Right atrium auricular region (tissue), 2 donors: ENCODE data around the gene SYNE2. TPM values are rescaled to one million over a fixed set of nuclear protein-coding genes. Genes with fewer than 3 reads are reported as not detected.

Source experiments
- DNase-seq: peaks from one replicate; pipeline ENCODE4 v3.0.0-alpha.2; 2019; ENCODE audit warnings: low spot score
- H3K27ac ChIP-seq, 2 donors: fragments of 200-600 bp; sonication (generic); 1 replicate in 1 of 2; 2 replicates in 1 of 2; pipeline ENCODE4 v1.5.1; 2016 to 2019
- H3K27me3 ChIP-seq, 2 donors: fragments of 200-600 bp; sonication (generic); one replicate each; pipeline versions ENCODE4 v1.5.1 to v1.6.0; 2017 to 2019
- H3K36me3 ChIP-seq: fragments of 200-600 bp; sonication (generic); one replicate; pipeline ENCODE4 v1.5.1; 2016
- H3K4me1 ChIP-seq, 2 donors: fragments of 200-600 bp; sonication (generic); one replicate each; pipeline versions ENCODE4 v1.5.1 to v1.6.0; 2017 to 2019
- H3K4me3 ChIP-seq, 2 donors: fragments of 200-600 bp; sonication (generic); 1 replicate in 1 of 2; 2 replicates in 1 of 2; pipeline ENCODE4 v1.5.1; 2017 to 2019; ENCODE audit warnings: mild to moderate bottlenecking in 1 of 2, moderate library complexity in 1 of 2
- H3K9me3 ChIP-seq, 2 donors: fragments of 200-600 bp; sonication (generic); one replicate each; pipeline ENCODE4 v1.5.1; 2019
- total RNA-seq, 2 donors: library from RNA; depleted of rRNA; stranded (reverse); fragments of >200 nt; gene quantifications; one replicate each; pipeline ENCODE4 v1.1.0, GENCODE V29; 2016
- TF ChIP-seq, protein P1 (sequence below), 2 donors: fragments of 200-600 bp; sonication (generic); IDR thresholded peaks; one replicate each; pipeline ENCODE4 v1.5.1; 2019; ENCODE audit warnings: antibody characterized with exemption in 2 of 2

SYNE2 gene
- total RNA-seq, 2 donors from 2014 or later = 149 to 202 TPM

DNA sequence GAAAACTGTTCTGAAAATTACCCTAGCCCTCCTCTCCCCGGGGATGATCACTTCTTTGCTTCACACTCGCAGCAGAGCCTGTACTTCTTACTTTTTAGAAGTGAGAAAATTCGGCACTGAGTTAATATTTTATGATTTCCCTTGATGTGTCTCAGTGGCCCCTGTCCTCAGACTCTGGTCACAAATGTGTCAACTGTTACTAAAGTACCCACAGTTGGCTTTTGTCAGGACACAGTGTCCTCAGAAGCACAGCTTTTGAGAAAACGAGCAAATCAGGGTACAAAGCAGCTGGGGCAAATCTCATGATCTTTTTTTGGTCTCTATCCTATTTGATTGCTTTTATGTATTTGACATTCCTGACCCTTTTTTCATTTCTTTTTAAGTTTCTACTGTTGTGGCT lies 142.5 kb downstream of the SYNE2 start:
- Histone ChIP-seq H3K4me1 (no peaks in the 10 kb centered on the region), H3K36me3 (peaks cover 53% of the 10 kb centered on the region)

DNA sequence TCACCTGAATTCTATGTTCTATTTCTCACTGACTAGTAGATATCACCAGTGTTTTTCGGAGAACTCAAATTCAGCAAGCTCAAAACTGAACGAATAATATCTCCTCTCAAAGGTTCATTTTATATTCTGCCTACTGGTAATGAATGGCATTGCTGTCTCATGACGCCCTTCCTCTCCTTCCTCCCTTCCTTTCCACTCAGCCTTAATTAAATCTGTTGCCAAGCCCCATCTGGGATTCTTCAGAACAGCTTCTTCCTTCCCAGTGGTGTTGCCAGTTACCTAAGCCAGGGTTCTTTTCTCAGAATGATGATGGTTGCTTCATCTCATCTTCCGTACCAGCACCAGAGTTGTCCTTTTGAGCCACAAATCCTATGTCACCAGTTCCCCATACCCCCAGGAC lies 143.2 kb downstream of the SYNE2 start:
- no peak overlapping the region for H3K4me3 ChIP-seq
- H3K27me3 ChIP-seq = no peaks in the 10 kb centered on the region
- DNase-seq = no peak
- H3K9me3 ChIP-seq = no peaks in the 10 kb centered on the region
- no peaks in the 10 kb centered on the region for H3K4me1 ChIP-seq
- TF ChIP-seq, protein P1, sequence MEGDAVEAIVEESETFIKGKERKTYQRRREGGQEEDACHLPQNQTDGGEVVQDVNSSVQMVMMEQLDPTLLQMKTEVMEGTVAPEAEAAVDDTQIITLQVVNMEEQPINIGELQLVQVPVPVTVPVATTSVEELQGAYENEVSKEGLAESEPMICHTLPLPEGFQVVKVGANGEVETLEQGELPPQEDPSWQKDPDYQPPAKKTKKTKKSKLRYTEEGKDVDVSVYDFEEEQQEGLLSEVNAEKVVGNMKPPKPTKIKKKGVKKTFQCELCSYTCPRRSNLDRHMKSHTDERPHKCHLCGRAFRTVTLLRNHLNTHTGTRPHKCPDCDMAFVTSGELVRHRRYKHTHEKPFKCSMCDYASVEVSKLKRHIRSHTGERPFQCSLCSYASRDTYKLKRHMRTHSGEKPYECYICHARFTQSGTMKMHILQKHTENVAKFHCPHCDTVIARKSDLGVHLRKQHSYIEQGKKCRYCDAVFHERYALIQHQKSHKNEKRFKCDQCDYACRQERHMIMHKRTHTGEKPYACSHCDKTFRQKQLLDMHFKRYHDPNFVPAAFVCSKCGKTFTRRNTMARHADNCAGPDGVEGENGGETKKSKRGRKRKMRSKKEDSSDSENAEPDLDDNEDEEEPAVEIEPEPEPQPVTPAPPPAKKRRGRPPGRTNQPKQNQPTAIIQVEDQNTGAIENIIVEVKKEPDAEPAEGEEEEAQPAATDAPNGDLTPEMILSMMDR (IDR thresholded peaks at IDR 0.05) = no peak
- no peak overlapping the region for H3K27ac ChIP-seq
- peaks cover 57% of the 10 kb centered on the region for H3K36me3 ChIP-seq

More for the DNA sequence above, 142.5 kb downstream of the SYNE2 start:
- Histone ChIP-seq H3K9me3 (no peaks in the 10 kb centered on the region), H3K27me3 (no peaks in the 10 kb centered on the region), H3K4me3 (no peak overlapping the region), H3K27ac (no peak overlapping the region)
- TF ChIP-seq, protein P1 (IDR thresholded peaks at IDR 0.05) = no peak
- DNase-seq = no peak

DNA sequence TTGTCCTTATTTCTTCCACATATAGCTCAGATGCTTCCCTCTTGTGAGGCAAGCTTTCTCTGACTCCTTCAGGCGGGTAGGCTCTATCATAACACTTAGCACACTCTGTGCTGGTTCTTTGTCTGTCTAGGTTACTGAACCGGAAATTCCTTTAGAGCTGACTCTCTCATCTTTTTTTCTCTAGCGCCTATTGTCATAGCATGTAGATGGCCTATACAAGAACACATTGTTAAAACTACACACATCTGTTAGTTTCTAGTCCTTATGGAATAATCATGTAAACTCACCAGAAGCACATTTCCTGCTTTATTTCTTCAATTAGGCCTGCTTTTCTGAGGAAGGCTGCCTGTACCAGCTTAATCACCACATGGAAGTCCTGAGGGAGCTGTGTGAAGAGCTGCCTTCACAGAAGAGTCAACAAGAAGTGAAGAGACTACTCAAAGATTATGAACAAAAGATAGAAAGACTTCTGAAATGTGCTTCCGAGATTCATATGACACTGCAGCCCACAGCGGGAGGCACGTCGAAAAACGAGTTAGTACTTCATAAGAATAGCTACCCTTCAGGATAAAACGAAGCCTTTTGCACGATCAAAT lies 143.9 kb downstream of the SYNE2 start:
- Histone ChIP-seq H3K36me3 (peaks cover 54% of the 10 kb centered on the region), H3K9me3 (no peaks in the 10 kb centered on the region), H3K4me3 (no peak overlapping the region), H3K27me3 (no peaks in the 10 kb centered on the region), H3K4me1 (no peaks in the 10 kb centered on the region), H3K27ac (no peak overlapping the region)
- TF ChIP-seq, protein P1 (IDR thresholded peaks at IDR 0.05) = no peak
- no peak for DNase-seq

DNA sequence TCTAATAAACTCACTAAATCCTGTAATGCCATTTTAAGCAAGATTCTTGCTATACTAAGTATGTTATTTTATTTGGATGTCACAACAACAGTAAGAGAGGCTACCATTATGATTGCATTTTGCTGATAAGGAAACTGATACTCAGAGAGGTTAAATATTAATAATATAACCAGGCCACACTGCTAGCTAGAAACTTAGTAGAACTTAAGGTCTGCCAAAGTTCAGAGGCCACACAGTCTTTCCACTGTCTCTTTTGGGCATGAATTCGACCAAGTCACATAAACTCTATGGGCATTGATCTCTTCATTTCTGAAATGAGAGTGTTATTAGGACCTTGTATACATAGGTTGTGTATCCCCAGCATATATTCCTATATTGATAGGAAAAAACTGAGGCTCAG lies 147.9 kb downstream of the SYNE2 start:
- TF ChIP-seq, protein P1 (IDR thresholded peaks at IDR 0.05) = no peak
- H3K4me3 ChIP-seq = no peak overlapping the region
- DNase-seq = no peak
- H3K36me3 ChIP-seq = peaks cover 47% of the 10 kb centered on the region
- H3K4me1 ChIP-seq = no peaks in the 10 kb centered on the region
- no peak overlapping the region for H3K27ac ChIP-seq
- no peaks in the 10 kb centered on the region for H3K9me3 ChIP-seq
- H3K27me3 ChIP-seq = no peaks in the 10 kb centered on the region

DNA sequence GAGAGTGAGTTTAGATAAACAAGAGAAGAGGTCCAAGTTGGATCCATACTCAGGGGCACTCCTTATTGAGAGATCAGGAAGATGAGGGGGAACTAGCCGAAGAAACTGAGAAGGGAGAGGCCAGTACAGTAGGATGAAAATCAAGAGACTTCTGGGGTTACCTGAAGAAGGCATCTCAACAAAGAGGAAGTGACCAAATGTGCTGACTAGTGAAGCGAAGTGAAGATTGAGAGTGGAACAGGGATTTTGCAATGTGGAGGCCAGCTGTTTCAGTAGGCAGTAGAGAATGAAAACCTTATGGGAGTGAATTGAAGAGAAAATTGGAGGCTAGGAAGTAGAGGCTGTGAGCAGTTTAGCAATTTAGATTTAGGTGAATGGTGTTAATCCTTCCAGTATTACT lies 153.0 kb downstream of the SYNE2 start:
- no peak for DNase-seq
- TF ChIP-seq, protein P1 (IDR thresholded peaks at IDR 0.05) = no peak
- H3K27ac ChIP-seq = no peak overlapping the region
- H3K9me3 ChIP-seq = no peaks in the 10 kb centered on the region
- no peak overlapping the region for H3K4me3 ChIP-seq
- H3K36me3 ChIP-seq = peaks cover 28% of the 10 kb centered on the region
- H3K27me3 ChIP-seq = no peaks in the 10 kb centered on the region
- H3K4me1 ChIP-seq = no peaks in the 10 kb centered on the region

DNA sequence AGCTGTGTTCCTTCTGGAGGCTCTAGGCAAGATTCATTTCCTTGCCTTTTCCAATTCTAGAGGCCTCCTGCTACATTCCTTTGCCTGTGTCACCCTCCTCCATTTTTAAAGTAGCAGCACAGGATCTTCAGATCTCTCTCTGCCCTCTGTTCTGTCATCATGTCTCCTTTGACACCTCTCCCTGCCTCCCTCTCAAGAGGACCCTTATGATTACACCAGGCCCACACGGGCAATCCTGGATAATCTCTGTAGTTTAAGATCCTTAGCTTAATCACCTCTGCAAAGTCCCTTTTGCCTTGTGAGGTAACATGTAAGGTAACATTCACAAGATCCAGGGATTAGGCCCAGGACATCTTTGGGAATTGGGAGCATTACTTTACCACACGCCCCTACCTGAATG lies 155.2 kb downstream of the SYNE2 start:
- Histone ChIP-seq H3K4me3 (no peak overlapping the region), H3K9me3 (no peaks in the 10 kb centered on the region), H3K36me3 (peaks cover 13% of the 10 kb centered on the region), H3K27ac (no peak overlapping the region), H3K4me1 (no peaks in the 10 kb centered on the region), H3K27me3 (no peaks in the 10 kb centered on the region)
- DNase-seq = no peak
- TF ChIP-seq, protein P1 (IDR thresholded peaks at IDR 0.05) = no peak
